HG03354 (cell line): ENCODE results near the gene MSRB2.

Experiments
- ATAC-seq: cut with Tn5 transposase; IDR thresholded peaks from one replicate; pipeline ENCODE4 v1.9.1; 2021; ENCODE audit warnings: mild to moderate bottlenecking; ENCODE audit not compliant: unreplicated experiment, poor library complexity, severe bottlenecking

MSRB2 gene

GRCh38 chr10:23106331-23107072 is 11.1 kb downstream of the MSRB2 start:
- no peak for ATAC-seq

GRCh38 chr10:23110722-23111516 is 15.5 kb downstream of the MSRB2 start:
- no peak for ATAC-seq

- ATAC-seq = no peak
Observed at GRCh38 chr10:23111517-23112286, 16.3 kb downstream of the MSRB2 start.

GRCh38 chr10:23114228-23114850 is 19.0 kb downstream of the MSRB2 start:
- no peak for ATAC-seq

DNA sequence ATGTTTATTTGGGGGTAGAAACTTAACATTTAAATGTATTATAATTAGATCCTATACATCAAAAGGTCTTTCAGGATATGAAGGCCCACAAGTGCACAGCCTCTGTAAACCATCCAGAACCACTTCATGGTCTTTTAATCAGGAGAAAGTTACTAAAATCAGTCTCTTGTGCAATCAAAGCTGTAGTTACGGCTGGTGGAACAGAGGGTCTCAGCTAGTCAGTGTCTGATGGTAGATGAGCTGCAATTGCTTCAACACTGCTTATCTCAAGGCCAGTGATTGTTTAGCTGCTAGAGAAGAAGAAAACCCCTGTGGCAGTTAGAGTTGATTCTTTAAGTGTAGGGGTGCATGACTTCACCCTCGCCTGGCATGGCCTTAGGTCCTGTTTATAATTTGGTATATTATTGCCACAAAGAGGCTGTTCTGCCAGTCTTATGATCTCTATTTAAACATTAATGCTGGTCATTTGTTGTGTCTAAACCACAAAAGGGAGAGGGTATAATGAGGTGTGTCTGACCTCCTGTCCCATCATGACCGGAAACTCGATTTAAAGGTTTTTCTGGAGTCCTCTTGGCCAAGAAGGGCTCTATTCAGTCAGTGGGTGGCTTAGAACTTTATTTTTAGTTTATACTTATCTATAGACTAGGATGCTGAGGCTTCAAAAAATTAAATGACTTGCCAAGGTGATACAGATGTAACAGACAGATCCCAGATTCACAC is 21.3 kb downstream of the MSRB2 start:
- no peak for ATAC-seq

DNA sequence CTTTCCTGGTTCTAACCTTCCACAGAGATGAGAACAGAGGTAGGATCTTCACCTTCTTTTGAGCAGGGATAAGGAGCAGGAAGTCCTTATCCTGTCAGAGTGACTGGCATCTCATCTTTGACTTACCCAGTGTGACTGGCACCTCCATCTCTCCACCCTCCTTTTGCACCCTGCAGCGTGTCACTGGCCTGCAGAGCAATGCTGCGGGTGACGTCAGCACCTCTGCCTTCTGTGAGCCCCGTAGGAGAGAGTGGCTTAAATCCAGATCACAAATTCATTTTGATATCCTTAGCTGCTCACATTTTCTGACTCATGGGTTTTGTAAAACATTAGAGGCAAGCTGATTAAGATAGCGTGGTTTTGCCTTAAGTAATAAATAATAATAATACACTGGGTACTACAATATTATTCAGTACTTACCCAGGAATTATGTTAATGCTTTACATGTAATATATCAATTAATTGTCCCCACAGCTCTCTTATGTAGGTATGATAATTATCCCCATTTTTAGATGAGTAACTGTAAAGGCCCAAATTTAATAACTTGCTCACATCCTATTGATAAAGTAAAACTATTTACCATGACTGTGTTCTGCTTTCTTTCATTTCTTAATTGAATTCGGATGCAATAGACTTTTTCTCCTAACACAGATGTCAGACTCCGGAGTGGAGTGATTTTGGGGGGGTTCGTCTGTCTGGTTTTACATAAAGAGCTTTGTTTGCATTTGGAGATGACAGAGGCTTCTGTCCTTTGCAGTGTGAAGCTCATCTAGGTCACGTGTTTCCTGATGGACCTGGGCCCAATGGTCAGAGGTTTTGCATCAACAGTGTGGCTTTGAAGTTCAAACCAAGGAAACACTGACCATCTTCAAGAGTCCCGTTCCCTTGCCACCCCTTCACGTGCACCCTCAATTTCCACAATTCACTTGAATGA is 24.9 kb downstream of the MSRB2 start:
- no peak for ATAC-seq

DNA sequence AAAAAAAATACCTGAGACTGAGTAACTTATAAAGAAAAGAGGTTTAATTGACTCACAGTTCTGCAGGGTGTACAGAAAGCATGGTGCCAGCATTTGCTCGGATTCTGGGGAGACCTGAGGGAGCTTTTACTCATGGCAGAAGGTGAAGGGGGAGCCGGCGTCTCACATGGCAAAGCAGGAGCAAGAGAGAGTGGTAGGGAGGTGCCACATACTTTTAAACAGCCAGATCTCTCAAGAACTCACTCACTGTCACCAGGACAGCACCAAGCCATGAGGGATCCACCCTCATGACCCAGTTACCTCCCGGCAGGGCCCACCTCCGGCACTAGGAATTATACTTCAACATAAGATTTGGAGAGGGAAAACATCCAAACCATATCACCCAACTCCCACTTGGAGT is 25.8 kb downstream of the MSRB2 start:
- ATAC-seq = no peak

DNA sequence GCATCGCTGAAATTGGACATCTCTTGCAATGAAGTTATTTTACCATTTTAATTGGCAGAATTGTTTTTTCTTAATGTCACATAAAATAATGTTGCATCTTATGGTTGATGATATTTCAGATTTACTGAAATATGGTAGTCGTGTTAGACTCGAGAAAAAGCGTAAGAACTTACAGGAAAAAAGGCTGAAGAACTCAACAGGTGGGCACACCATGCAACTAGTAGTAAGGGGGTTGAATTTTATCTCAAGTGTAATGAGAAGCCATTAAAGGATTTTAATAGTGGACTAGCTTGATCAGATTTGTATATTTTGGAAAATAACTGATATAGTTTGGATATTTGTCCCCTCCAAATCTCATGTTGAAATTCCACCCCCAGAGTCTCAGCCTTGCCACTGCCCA is 41.1 kb downstream of the MSRB2 start:
- ATAC-seq = no peak

DNA sequence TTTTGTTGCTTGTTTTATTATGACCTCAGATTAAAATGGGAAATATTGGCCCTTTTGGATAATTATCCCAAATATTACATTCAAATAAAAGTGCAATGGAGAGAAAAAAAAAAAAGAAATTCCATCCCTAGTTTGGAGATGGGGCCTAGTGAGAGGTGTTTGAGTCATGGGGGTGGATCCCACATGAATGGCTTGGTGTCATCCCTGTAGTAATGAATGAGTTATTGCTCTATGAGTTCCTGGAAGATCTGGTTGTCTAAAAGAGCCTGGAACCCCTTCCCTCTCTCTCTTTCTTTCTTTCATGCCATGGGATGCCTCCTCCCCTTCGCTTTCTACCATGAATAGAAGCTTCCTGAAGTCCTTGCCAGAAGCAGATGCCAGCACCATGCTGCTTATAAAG is 44.3 kb downstream of the MSRB2 start:
- no peak for ATAC-seq

DNA sequence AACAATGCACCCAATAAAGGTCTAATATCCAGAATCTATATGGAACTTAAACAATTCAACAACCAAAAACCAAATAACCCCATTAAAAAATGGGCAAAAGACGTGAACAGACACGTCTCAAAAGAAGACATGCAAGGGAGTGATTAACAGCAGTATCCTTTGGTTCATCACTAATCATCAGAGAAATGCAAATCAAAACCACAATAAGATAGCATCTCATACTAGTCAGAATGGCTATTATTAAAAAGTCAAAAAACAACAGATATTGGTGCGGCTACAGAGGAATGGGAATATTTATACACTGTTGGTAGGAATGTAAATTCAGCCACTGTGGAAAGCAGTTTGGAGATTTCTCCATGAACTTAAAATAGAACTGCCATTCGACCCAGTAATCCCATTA is 46.6 kb downstream of the MSRB2 start:
- no peak for ATAC-seq

GRCh38 chr10:23146258-23146657 is 50.9 kb downstream of the MSRB2 start:
- no peak for ATAC-seq

GRCh38 chr10:23147035-23147434 is 51.7 kb downstream of the MSRB2 start:
- no peak for ATAC-seq

DNA sequence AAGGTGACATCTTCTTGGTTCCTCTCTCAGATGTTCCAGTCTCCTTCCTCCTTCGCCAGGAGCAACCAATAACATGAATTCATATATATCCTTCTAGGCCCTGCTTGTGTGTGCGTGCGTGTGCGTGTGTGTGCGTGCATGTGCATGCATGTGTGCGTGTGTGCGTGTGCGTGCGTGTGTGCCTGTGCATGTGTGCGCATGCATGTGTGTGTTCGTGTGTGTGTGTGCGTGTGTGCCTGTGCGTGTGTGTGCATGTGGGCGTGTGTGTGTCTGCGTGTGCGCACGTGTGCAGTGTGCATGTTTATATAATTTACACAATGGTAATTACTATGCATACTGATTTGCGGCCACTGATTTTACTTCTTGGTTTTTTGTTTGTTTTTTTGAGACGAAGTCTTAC is 52.8 kb downstream of the MSRB2 start:
- ATAC-seq = no peak

DNA sequence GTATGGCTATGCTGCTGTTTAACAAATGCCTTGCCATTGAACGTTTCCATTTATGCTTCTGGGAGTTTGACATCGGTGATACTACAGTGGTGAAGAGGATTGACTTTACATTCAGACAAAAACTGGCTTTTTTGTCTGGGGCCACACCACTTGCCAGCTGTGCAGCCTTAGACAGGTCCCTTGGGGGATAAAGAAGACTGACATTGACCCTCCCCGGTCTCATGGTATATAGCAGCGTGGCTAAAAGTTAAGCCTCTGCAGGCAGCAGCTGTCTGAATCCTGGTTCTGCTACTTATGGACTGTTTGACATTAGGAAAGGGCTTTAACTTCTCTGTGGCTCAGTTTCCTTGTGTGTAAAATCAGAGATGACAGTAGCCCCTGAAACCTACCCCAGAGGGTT is 54.7 kb downstream of the MSRB2 start:
- no peak for ATAC-seq

GRCh38 chr10:23150610-23151009 is 55.2 kb downstream of the MSRB2 start:
- ATAC-seq = no peak

DNA sequence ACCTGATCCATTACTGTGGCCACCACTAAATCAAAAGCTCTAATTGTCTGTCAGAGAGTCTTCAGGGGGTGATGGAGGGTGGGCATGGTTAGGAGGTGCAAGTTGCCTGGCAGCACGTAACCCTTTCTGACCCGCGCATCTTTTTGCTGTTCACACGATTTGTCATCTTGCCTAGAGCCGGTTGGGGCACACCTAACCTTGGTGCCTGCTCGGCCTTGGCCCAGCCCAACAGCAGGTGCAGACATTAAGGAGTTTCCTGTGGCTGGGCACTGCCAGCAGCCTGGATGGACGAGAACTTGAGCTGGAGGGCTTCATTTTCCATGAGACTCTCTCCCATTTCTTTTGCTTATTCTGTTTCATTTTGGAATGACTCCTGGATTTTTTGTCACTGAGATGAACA is 55.7 kb downstream of the MSRB2 start:
- no peak for ATAC-seq

DNA sequence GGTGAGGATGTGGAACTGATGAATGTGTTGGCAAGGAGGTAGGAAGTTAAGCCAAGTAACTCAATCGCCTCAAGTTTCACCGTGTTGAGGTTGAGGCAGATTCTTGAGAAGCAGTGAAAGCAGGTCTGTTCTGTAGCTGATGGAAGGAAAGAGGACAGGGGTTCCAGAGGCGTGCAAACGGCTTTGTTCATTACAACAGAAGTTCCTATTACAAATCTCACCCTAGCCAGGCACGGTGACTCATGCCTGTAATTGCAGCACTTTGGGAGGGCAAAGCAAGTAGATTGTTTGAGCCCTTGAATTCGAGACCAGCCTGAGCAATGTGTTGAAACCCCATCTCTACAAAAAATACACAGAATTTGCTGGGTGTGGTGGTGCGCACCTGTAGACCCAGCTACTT is 59.8 kb downstream of the MSRB2 start:
- ATAC-seq = no peak

DNA sequence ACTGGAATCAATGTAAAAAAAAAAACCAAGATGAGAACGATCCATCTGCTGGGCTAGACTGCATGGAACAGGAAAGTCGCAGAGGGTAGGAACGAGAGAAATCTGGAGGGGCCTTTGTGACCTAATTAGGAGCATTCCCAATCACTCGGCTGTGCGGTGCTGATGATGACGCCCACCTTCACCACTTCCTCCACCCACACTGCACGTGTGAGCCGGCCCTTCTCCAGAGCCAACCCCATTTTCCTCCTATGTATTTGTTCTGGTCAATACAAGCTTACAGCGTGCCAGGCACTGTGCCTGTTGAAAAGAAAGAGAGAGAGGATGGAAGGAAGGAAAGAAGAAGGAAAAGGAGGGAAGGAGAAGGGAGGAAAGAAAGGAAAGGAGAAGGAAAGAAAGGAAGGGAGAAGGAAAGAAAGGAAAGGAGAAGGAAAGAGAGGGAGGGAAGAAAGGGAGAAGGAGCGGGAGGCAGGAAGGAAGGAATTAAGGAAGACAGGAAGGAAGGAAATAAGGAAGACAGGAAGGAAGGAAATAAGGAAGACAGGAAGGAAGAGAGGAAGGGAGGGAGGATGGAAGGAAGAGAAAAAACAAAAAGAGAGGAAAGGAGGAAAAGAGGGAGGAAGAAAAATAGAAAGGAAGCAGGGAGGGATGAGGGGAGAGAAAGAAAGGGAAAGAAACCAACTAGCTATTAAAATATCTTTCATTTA is 61.2 kb downstream of the MSRB2 start:
- ATAC-seq = no peak
